Subcutaneous adipose tissue (tissue), 4 donors: Measurements from ENCODE around the gene CIAPIN1. TPM values are rescaled to one million over a fixed set of nuclear protein-coding genes. Genes with fewer than 3 reads are reported as not detected.

Experiments
- CTCF ChIP-seq: fragments of 450-650 bp; IDR thresholded peaks from one replicate; pipeline ENCODE4 v1.5.1; 2016; ENCODE audit warnings: low read depth, mild to moderate bottlenecking, control low read depth, antibody characterized with exemption, moderate library complexity
- total RNA-seq, 4 donors: library from RNA; depleted of rRNA; stranded (reverse); fragments of >200 nt; gene quantifications; one replicate each; pipeline ENCODE4 v1.1.0, GENCODE V29; 2016

The CIAPIN1 gene
- total RNA-seq, 4 donors from 2014 or later, result 18.5 to 36.7 (median 20.6) TPM

GRCh38 chr16:57484515-57485005 is 37.4 kb upstream of the CIAPIN1 start:
- TF ChIP-seq CTCF, result no peak

GRCh38 chr16:57483725-57484514 is 36.7 kb upstream of the CIAPIN1 start:
- no peak for TF ChIP-seq CTCF

- no peak for TF ChIP-seq CTCF
Measured at GRCh38 chr16:57482845-57483545, 35.8 kb upstream of the CIAPIN1 start.

- no peak for TF ChIP-seq CTCF
Measured at GRCh38 chr16:57481421-57481820, 34.2 kb upstream of the CIAPIN1 start.

GRCh38 chr16:57480754-57481230 is 33.6 kb upstream of the CIAPIN1 start:
- TF ChIP-seq CTCF, result no peak

- no peak for TF ChIP-seq CTCF
Measured at GRCh38 chr16:57479976-57480753, 33.0 kb upstream of the CIAPIN1 start.
